Activated CD4-positive, alpha-beta T cell treated with anti-CD3 and anti-CD28 coated beads, Interleukin-2, amount 50 U/mL, for 48 hours (primary cell): ENCODE data around the gene LRRC72.
"Not testable (repeated sequence)": the region's sequence is repeated elsewhere in the genome, so short reads cannot be mapped to it uniquely, and the experiment has no call there.

ENCODE experiments used
- DNase-seq, 2 experiments: peaks; one replicate each; pipeline ENCODE4 v3.0.0-alpha.2; 2020

The LRRC72 gene

DNA sequence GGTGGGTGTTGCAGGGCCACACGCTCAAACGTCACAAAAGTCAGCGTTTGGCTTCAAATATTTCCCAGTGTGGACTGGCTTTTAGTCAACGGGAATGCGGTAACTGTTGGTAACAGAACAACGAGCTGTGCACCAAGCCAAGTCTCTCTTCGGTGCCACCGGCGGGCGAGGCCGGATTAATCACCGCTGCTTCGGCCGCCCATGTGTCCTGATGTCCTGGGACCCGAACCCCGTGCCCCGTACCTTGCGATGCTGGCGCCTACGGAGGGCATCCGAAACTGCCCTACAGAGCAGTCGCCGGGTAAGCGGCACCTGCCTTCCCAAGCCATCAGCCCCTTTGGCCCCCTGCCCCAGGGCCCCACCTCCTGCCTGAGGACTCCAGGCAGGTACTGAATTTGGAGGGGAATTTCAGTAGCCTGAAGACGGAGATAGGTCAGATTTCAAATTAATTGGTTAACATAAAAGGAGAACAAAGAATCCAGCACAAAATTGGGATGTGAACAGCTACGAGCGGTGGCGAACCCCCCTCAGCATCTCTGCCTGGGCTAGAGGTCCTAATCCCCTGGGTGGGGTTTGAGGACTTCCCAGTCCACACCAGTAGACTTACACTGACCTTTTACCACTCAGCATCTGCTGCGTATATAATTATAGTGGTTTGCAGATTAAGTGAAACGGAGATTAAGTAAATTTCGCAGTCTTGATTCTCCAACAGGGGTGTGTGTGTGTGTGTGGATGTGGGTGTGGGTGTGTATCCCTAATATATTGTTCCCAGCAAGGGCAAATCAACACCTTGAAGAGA, at the start of gene LRRC72:
Gene LRRC72 (plus strand): TSS at position 84 of the 799 bp plus-strand sequence. CDS start 128 bp downstream, at position 212.
- DNase-seq: no peak

DNA sequence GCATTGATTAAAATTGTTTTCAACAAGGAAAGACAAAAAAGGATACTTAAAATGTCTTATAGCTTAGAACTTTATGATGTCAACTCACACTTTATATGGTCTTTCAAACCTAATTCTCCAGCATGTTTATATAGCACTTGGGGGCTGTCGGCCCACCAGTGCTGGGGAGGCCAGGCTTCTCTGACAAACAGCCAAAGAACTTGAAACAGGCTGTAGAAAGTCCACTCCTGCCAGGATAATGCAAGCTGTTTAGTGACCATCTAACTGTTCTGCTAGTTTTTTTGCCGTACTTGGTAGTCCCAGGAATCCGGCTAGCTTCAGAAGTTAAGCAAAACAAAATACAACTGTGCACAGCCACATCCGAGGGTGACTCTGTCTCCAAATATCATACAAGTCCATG, 47.5 kb upstream of the LRRC72 start:
- no peak for DNase-seq

- DNase-seq: no peak
Measured at GRCh38 chr7:16479591-16479990, 47.0 kb upstream of the LRRC72 start.

DNA sequence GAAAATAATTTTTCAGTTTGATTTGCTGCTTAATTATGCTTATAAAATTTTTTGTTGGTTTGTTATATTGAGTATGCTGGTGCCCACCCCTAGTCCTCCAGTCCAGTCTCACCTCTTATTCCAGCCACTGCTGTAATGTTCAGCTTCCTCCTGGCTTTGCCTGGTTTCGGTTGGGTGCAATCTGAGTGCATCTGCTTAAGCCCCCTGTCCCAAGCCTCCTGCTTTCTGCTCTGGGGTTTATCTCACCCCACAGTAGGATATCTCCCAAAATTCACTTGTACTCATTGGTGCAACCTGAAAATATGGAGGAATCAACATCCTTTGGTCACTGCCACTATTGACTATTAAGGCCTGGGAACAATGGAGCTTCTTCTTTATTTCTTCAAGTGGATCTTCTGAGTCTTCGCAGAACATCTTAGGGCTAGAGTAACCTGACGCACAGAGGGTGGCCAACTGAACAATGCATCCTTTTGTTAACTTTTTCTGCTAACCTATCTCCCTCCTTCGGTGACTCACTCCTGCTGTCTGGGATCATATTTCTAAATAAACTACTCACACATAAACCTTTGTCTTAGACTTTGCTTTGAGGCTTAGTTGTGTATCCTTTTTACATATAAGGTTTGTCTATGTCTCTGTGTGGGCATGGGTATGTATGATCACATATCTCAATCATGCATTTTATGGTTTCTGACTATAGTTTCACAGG, 42.0 kb upstream of the LRRC72 start:
- DNase-seq: no peak

- no peak for DNase-seq
Measured at GRCh38 chr7:16491148-16491547, 35.5 kb upstream of the LRRC72 start.

- DNase-seq: no peak
Measured at GRCh38 chr7:16492513-16493062, 34.0 kb upstream of the LRRC72 start.

DNA sequence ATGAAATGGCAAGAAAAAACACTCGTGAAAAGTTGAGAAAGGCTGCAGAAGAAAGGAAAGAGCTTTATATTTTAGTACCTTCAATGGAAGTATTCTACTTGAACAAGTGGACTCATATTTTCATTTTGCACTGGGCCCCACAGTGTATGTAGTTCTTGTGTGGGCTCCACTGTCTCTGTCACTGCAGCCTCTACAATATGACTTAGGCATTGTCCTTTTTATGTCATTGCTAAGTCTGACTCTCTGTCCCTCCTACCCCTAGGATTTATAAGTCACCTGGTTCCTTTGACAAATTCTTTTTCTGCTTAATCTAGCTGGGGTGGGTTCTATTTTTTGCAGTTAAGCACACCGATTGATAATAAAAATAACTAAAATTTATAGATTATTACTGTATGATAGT, 33.4 kb upstream of the LRRC72 start:
- DNase-seq: no peak

- no peak for DNase-seq
Measured at GRCh38 chr7:16494551-16494950, 32.1 kb upstream of the LRRC72 start.

DNA sequence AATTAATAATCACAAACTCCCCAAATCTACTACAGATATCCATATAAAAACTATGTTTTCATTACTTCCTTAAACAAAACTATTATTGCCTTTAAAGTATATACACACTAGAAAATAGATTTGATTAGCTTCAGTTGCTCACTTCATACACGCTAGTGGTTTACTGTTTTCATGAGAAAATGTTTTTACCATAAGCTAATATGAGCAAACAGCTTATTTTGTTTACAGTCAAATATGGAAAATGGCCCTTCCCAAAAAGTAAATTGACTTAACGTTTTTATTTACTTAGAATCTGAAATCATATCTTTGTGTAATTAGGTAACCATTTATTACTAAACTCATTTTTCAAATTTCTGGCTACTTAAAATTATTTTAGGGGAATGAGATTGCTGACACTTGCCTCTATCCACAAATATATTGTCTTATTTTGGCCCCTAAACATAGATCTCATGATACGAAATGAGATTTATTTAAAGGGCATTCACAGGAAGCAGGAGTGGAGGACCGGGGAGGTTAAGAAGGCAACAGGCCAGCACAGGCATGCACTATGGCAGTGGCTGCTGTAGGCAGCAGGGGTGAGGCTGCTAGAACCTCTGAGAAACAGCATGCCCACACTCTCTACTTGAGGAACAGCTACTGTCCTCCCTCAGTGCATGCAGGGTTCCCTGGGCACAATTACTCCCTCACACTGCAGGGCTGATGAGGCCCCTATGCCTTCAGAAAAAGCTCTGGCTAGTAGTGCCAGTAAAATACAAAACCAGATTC, 31.5 kb upstream of the LRRC72 start:
- no peak for DNase-seq

- no peak for DNase-seq
Measured at GRCh38 chr7:16498122-16498521, 28.5 kb upstream of the LRRC72 start.

- no peak for DNase-seq
Measured at GRCh38 chr7:16502303-16502702, 24.3 kb upstream of the LRRC72 start.

- no peak for DNase-seq
Measured at GRCh38 chr7:16504019-16504418, 22.6 kb upstream of the LRRC72 start.

DNA sequence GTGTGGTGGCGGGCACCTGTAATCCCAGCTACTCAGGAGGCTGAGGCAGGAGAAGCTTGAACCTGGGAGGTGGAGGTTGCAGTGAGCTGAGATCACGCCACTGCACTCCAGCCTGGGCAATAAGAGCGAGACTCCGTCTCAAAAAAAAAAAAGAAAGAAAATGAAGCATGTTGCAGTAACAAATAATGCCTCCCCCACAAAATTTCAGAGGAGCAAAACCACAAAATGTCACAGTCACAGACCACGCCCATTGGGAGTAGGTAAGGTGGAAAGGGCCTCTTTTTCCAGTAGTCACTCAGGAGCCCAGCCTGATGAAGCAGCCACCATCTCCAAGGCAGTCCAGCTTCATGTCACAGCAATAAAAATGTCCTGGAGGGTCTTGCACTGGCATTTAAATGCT, 20.2 kb upstream of the LRRC72 start:
- not testable (repeated sequence) for DNase-seq

GRCh38 chr7:16509829-16510228, 16.8 kb upstream of the LRRC72 start:
- no peak for DNase-seq

DNA sequence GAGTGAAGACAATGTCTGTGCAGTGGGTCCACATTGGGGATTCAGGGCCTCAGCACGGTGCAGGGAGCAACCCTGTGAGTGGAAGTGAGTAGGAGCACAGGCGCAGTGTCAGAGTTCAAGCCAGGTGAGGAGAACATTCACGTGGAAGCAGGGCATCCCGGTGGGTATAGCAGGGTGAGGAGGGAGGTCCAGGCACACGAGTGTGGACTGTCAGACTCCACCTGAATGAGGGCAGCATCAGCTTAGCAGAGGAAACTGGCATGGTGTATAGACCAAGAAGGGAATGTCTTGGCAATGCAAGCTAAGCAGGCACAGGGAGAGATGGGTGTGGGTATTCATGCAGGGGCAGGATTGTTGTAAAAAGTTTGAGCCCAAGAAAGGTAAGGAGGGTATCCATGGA, 15.3 kb upstream of the LRRC72 start:
- DNase-seq: no peak

DNA sequence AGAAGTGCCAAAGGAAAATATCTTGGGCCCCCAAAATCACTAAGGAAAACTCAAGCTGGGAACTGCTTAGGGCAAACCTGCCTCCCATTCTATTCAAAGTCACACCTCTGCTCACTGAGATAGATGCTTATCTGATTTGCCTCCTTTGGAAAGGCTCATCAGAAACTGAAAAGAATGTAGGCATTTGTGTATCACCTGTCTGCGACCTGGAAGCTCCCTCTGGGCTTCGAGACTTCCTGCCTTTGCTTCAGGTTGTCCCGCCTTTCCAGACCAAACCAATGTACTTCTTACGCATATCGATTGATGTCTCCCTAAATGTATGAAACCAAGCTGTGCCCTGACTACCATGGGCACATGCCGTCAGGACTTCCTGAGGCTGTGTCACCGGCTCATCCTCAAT, 14.5 kb upstream of the LRRC72 start:
- DNase-seq: no peak

DNA sequence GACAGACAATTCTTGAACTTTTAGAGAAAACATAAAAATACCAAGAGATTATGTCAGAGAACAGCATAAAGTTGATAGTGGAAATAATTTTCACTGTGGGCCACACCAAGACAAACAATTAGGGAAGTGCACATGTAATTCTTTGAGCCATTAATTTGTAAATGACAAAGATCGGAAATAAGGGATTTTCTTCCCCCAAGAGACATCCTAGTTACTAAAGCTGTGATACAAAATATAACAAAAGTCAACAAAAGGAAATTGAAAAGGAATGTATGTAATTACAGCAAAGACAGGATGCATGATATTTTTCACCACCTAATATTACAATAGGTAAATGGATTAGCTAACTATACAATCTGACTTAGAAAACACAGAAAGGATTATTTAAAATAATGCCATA, 12.4 kb upstream of the LRRC72 start:
- DNase-seq: no peak

DNA sequence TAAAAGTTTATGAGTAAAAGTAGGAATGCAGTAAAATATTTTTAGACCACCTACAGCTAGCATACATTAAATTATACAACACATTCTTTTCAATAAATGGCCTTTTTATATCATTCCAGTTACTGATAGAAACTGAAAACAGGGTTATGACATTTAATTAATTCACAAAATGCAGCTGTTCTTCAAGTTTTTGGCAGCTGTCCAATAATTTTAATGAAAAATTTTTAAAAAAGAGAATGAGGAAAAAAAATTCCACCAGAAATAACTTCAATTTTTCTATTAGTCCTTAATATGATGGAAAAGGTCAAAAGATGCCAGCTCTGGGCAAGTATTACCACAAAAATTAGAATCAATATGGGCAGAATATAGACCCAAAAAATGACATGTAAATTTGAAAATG, 11.9 kb upstream of the LRRC72 start:
- DNase-seq: no peak

GRCh38 chr7:16515785-16516685, 10.6 kb upstream of the LRRC72 start:
- no peak for DNase-seq

GRCh38 chr7:16519985-16520384, 6.6 kb upstream of the LRRC72 start:
- not testable (repeated sequence) for DNase-seq

GRCh38 chr7:16524332-16524731, 2.3 kb upstream of the LRRC72 start:
- DNase-seq: no peak

- DNase-seq: no peak
Measured at GRCh38 chr7:16528520-16528919, 1.9 kb downstream of the LRRC72 start.
